Activated T-cell treated with anti-CD3 and anti-CD28 coated beads for 24 hours (primary cell): ENCODE measurements around the gene ACCSL.

Experiments used
- DNase-seq: peaks from one replicate; pipeline ENCODE4 v3.0.0-alpha.2; 2020; ENCODE audit warnings: low read depth

The ACCSL gene

DNA sequence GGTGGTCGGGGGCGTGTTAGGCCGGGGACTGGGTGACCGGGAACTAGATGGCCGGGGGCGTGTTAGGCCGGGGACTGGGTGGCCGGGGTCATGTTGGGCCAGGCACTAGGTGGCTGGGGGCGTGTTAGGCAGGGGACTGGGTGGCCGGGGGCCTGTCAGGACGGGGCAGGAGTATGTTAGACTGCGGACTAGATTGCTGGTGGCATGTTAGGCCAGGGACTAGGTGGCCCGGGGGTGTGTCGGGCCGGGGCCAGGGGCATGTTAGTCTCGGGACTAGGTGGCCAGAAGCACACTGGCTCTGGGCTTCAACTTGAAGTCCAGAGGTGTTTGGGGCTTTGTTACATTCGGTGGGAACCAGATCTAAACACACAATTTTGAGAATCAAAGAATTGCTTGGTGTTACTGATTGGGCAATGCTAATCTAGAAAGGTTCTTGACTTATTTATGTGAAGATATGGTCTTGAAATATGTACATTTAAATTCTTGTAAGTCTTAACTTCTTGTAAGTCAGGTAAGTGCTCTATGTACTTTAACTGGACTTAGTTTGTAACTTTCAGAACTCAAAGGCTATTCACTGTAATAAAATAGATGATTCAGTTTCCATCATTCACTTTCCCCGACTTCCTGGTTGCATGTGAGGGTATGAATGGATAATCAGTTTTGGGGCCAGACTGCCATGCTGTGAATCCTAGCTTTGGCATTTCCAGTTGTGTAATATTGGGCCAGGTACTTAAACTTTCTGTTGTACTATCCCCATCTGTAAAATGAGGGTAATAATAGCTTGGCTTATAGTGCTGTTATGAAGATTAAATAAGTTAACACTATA, 48.8 kb downstream of the ACCSL start:
- DNase-seq = no peak

DNA sequence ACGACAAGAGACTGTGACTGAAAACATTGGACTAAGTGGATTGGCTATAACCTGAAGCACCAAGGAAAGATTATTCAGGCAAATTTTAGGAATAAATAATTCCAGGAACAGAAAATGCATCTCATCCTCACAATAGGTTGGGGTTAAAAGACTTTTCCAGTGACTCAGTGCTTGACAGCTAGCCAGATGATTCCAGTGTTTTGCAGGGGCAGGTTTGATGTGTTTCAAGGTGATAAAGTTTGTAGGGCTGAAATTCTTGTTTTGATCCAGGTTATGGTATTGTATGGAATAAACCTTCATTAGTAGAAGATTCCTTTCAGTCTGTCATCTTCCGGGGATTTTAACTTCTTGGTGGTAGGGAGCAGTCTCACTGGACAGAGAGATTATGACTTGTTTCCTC, 50.0 kb downstream of the ACCSL start:
- no peak for DNase-seq

DNA sequence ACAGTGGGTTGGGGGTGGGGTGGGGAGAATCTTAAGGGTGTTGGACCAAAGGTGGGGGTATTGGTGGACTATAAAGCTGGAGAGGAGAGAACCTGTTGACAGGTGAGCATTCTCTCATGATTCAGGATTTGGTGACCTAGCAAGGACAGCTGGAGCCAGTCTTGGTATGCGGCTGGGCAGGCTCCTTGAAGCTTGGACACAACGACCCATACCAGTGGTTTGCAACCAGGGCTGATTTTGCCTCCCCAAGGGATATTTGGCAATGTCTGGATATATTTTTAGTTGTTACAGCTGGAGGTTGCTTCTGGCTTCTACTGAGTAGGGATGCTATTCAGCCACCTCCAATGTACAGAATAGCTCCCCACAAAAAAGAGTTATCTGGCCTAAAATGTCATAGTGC, 53.3 kb downstream of the ACCSL start:
- no peak for DNase-seq

DNA sequence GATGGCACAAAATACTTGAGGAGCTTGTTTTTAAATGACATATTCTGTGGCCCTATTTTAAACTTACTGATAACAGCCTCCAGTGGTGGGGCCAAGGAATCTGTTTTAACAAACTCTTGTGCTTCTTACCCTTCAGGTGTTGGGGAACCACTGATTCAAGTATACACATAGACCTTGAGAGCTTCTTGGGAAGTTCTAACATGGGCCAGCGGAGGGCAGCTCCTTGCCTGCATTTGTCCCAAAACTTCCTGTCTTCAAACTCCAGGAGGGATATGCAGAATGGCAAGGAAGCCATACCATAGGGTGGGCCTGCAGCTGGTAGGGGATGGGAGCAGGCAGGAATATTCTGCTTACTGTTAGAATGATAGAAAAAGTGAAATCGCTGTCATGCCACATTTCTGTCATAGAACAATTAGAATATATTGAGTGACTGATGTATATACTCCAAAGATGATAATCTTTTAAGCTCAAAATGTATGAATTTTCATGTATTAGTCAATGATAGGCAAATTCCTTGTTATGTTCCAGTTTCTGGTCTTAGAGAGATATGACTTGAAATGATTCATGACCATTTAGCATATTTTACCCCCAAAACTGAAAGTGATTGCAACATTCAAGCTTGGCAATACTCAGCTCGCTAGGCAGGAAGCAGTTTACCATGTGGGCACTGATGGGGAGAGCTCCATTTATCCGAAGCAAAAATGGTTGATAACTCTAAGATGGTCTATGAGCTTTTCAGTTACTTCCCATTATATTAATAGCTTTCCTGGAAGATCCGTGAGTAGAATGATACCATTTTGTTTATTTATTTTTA, 56.9 kb downstream of the ACCSL start:
- DNase-seq = no peak

DNA sequence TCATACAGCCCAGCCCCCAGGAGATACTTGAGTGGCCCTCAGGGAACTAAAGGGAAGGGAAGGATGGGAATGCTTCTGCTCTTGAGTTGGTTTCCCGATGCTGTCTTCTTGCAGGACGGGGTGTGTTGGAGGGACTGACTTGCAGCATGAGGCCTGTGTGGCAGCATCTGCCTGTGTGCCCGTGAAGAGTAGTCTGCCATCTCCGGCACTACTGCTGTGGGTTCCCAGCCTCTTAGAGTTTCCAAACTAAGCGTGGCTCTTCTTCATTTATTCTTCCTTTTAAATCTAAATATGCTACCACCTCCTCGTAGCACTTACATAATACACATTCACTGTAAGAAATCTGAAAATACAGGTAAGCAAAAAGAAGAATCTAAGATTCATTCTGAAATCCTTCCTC, 60.5 kb downstream of the ACCSL start:
- no peak for DNase-seq
